ENCODE data around the gene SSBP3. TPM values are rescaled to one million over a fixed set of nuclear protein-coding genes. Genes with fewer than 3 reads are reported as not detected.

Gene SSBP3
- total and polyA plus RNA-seq, 2 of the 13 experiments (the other 11 are each of a cell fraction or from before 2014, with no cell fraction given), result 8.5 to 17.6 TPM

- TF ChIP-seq, protein P1, sequence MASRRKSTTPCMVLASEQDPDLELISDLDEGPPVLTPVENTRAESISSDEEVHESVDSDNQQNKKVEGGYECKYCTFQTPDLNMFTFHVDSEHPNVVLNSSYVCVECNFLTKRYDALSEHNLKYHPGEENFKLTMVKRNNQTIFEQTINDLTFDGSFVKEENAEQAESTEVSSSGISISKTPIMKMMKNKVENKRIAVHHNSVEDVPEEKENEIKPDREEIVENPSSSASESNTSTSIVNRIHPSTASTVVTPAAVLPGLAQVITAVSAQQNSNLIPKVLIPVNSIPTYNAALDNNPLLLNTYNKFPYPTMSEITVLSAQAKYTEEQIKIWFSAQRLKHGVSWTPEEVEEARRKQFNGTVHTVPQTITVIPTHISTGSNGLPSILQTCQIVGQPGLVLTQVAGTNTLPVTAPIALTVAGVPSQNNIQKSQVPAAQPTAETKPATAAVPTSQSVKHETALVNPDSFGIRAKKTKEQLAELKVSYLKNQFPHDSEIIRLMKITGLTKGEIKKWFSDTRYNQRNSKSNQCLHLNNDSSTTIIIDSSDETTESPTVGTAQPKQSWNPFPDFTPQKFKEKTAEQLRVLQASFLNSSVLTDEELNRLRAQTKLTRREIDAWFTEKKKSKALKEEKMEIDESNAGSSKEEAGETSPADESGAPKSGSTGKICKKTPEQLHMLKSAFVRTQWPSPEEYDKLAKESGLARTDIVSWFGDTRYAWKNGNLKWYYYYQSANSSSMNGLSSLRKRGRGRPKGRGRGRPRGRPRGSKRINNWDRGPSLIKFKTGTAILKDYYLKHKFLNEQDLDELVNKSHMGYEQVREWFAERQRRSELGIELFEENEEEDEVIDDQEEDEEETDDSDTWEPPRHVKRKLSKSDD (CRISPR knock-in tag; IDR thresholded peaks at IDR 0.05; ENCODE audit: low read depth), result no peak
- TF ChIP-seq NFIC (IDR thresholded peaks at IDR 0.05; ENCODE audit: low read length) (no peak), EZH2 (conservative IDR thresholded peaks at IDR 0.05; ENCODE audit: low read depth, low read length) (no peak), ZNF552 (CRISPR knock-in tag; IDR thresholded peaks at IDR 0.05; ENCODE audit: borderline replicate concordance) (no peak), ZNF724P (CRISPR knock-in tag; IDR thresholded peaks at IDR 0.05; ENCODE audit: borderline replicate concordance) (no peak), KMT2A (CRISPR knock-in tag; IDR thresholded peaks at IDR 0.05) (no peak), SMARCE1 (IDR thresholded peaks at IDR 0.05; ENCODE audit: borderline replicate concordance) (no peak), PRMT3 (CRISPR knock-in tag; IDR thresholded peaks at IDR 0.05; ENCODE audit: borderline replicate concordance, low read depth) (no peak), FIP1L1 (IDR thresholded peaks at IDR 0.05; ENCODE audit: borderline replicate concordance, insufficient read depth, low read depth, low read length) (no peak), SALL1 (CRISPR knock-in tag; IDR thresholded peaks at IDR 0.05) (peak; percentile 39), ZNF331 (CRISPR knock-in tag; IDR thresholded peaks at IDR 0.05) (0 out of 2 replicates have a peak, but pooled peaks have one; percentile 22), NCOA1 (CRISPR knock-in tag; IDR thresholded peaks at IDR 0.05) (no peak), ASH2L (IDR thresholded peaks at IDR 0.05; ENCODE audit: insufficient read length, low read depth, low read length) (no peak), MXD4 (CRISPR knock-in tag; IDR thresholded peaks at IDR 0.05) (no peak), HES4 (CRISPR knock-in tag; IDR thresholded peaks at IDR 0.05; ENCODE audit: borderline replicate concordance) (no peak), GATAD1 (CRISPR knock-in tag; IDR thresholded peaks at IDR 0.05) (peak; percentile 2; the same call in 1 of the 2 replicates), ZFP36L1 (CRISPR knock-in tag; IDR thresholded peaks at IDR 0.05) (no peak), ZFP41 (CRISPR knock-in tag; IDR thresholded peaks at IDR 0.05; ENCODE audit: borderline replicate concordance) (no peak), ZNF207 (IDR thresholded peaks at IDR 0.05; ENCODE audit: borderline replicate concordance) (no peak), NFKBIZ (CRISPR knock-in tag; IDR thresholded peaks at IDR 0.05) (no peak)
- TF ChIP-seq, protein P2, sequence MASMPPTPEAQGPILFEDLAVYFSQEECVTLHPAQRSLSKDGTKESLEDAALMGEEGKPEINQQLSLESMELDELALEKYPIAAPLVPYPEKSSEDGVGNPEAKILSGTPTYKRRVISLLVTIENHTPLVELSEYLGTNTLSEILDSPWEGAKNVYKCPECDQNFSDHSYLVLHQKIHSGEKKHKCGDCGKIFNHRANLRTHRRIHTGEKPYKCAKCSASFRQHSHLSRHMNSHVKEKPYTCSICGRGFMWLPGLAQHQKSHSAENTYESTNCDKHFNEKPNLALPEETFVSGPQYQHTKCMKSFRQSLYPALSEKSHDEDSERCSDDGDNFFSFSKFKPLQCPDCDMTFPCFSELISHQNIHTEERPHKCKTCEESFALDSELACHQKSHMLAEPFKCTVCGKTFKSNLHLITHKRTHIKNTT (CRISPR knock-in tag; IDR thresholded peaks at IDR 0.05), result no peak
- TF ChIP-seq, protein P3, sequence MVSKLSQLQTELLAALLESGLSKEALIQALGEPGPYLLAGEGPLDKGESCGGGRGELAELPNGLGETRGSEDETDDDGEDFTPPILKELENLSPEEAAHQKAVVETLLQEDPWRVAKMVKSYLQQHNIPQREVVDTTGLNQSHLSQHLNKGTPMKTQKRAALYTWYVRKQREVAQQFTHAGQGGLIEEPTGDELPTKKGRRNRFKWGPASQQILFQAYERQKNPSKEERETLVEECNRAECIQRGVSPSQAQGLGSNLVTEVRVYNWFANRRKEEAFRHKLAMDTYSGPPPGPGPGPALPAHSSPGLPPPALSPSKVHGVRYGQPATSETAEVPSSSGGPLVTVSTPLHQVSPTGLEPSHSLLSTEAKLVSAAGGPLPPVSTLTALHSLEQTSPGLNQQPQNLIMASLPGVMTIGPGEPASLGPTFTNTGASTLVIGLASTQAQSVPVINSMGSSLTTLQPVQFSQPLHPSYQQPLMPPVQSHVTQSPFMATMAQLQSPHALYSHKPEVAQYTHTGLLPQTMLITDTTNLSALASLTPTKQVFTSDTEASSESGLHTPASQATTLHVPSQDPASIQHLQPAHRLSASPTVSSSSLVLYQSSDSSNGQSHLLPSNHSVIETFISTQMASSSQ (IDR thresholded peaks at IDR 0.05; ENCODE audit: low read depth), result no peak
- TF ChIP-seq, protein P3 (CRISPR knock-in tag; IDR thresholded peaks at IDR 0.05; ENCODE audit: borderline replicate concordance), result peak; percentile 57; the same call in 1 of the 2 replicates
Measured at GRCh38 chr1:54347955-54348699, 58.1 kb downstream of the SSBP3 start (continued).
